H1 (cell line): ENCODE measurements around the gene ART4. TPM values are rescaled to one million over a fixed set of nuclear protein-coding genes. Genes with fewer than 3 reads are reported as not detected.

ENCODE experiments used
- CTCF ChIA-PET: fragments of 300-600 bp; sonication (Branson Sonifier 250); formaldehyde crosslinking; loops from one replicate; lab custom pipeline; 2021; ENCODE audit not compliant: partially characterized antibody; lab: Charles Lee
- POLR2A ChIA-PET: fragments of 300-600 bp; sonication (Branson Sonifier 250); formaldehyde crosslinking; loops from one replicate; lab custom pipeline; 2021; ENCODE audit warnings: inconsistent platforms; ENCODE audit not compliant: partially characterized antibody; lab: Charles Lee
- DNase-seq, 2 experiments: peaks; one replicate each; pipeline versions ENCODE4 v3.0.0 to v3.0.0-alpha.2; 2010 to 2022; ENCODE audit warnings: low spot score in 2 of 2, low read depth in 1 of 2, mixed read lengths in 1 of 2
- FAIRE-seq: peaks from 2 replicates; lab custom pipeline; 2011; peaks lifted over from hg19 to GRCh38; lab: Jason Lieb, UNC
- H2AFZ ChIP-seq: 2 replicates; pipeline ENCODE4 v1.8.1; 2012; ENCODE audit warnings: low read length, inconsistent platforms
- H2AK5ac ChIP-seq: 2 replicates; pipeline ENCODE4 v1.6.1; 2013; ENCODE audit warnings: low read depth, low read length
- H2BK120ac ChIP-seq: replicated peaks from 2 replicates; pipeline ENCODE3; 2013; ENCODE audit warnings: low read depth, low read length, inconsistent platforms
- H2BK12ac ChIP-seq: 2 replicates; pipeline ENCODE4 v1.6.1; 2013; ENCODE audit warnings: low read depth, low read length
- H2BK15ac ChIP-seq: 2 replicates; pipeline ENCODE4 v1.6.1; 2013; ENCODE audit warnings: low read length
- H2BK20ac ChIP-seq: 2 replicates; pipeline ENCODE4 v1.6.1; 2013; ENCODE audit warnings: low read length
- H2BK5ac ChIP-seq: 2 replicates; pipeline ENCODE4 v1.6.1; 2013; ENCODE audit warnings: low read depth, low read length
- H3K14ac ChIP-seq: 2 replicates; pipeline ENCODE4 v1.6.1; 2013; ENCODE audit warnings: inconsistent platforms; ENCODE audit not compliant: insufficient read length
- H3K18ac ChIP-seq: 2 replicates; pipeline ENCODE4 v1.6.1; 2013; ENCODE audit warnings: low read length; ENCODE audit errors: extremely low read depth
- H3K23ac ChIP-seq: 2 replicates; pipeline ENCODE4 v1.6.1; 2013; ENCODE audit warnings: inconsistent platforms; ENCODE audit not compliant: insufficient read length
- H3K23me2 ChIP-seq: 2 replicates; pipeline ENCODE4 v1.6.1; 2013; ENCODE audit warnings: low read depth, low read length
- H3K27ac ChIP-seq: 2 replicates; pipeline ENCODE4 v1.6.1; 2011; ENCODE audit warnings: low read depth, low read length, inconsistent platforms
- H3K27me3 ChIP-seq, 4 experiments: replicated peaks in 1 of 4; 1 replicate in 1 of 4; 2 replicates in 3 of 4; pipeline versions ENCODE4 v1.6.1 to v1.8.1; 2011 to 2013; ENCODE audit warnings: low read length in 3 of 4, mild to moderate bottlenecking in 3 of 4, inconsistent platforms in 2 of 4, mixed read lengths in 2 of 4, moderate library complexity in 1 of 4; ENCODE audit not compliant: control insufficient read depth in 3 of 4, insufficient read depth in 3 of 4; ENCODE audit errors: extremely low read depth in 1 of 4
- H3K36me3 ChIP-seq, 4 experiments: 2 replicates each; pipeline versions ENCODE4 v1.6.1 to v1.8.1; 2011 to 2013; ENCODE audit warnings: mild to moderate bottlenecking in 4 of 4, low read length in 3 of 4, moderate library complexity in 2 of 4, control low read depth in 1 of 4, inconsistent platforms in 1 of 4; ENCODE audit not compliant: insufficient read depth in 4 of 4, control insufficient read depth in 2 of 4
- H3K4ac ChIP-seq: replicated peaks from 2 replicates; pipeline ENCODE3; 2013; ENCODE audit warnings: low read length, low read depth, mixed read lengths, inconsistent platforms; ENCODE audit not compliant: insufficient read length
- H3K4me1 ChIP-seq, 4 experiments: replicated peaks in 1 of 4; 1 replicate in 1 of 4; 2 replicates in 3 of 4; pipeline versions ENCODE4 v1.6.1 to v1.8.1; 2011 to 2013; ENCODE audit warnings: low read length in 3 of 4, inconsistent platforms in 2 of 4, mixed read lengths in 1 of 4; ENCODE audit not compliant: insufficient read depth in 4 of 4, control insufficient read depth in 3 of 4
- H3K4me2 ChIP-seq, 2 experiments: 2 replicates each; pipeline versions ENCODE4 v1.6.1 to v1.8.1; 2011 to 2013; ENCODE audit warnings: low read depth in 2 of 2, low read length in 2 of 2, control low read depth in 1 of 2, inconsistent platforms in 1 of 2, mild to moderate bottlenecking in 1 of 2; ENCODE audit not compliant: insufficient read depth in 1 of 2
- H3K4me3 ChIP-seq, 4 experiments: fragments of 200-600, 300-600 bp in 1 of 4; sonication (generic), shearing (Covaris generic), sonication (Bioruptor Twin) in 1 of 4; 2 replicates each; pipeline versions ENCODE4 v1.5.1 to v1.8.1; 2011 to 2016; ENCODE audit warnings: low read length in 4 of 4, low read depth in 3 of 4, control low read depth in 2 of 4, inconsistent platforms in 2 of 4, mild to moderate bottlenecking in 2 of 4, mixed read lengths in 1 of 4, moderate library complexity in 1 of 4; ENCODE audit not compliant: insufficient read depth in 2 of 4; ENCODE audit errors: extremely low read depth in 1 of 4
- H3K56ac ChIP-seq: replicated peaks from 2 replicates; pipeline ENCODE3; 2013; ENCODE audit warnings: low read depth, mild to moderate bottlenecking, mixed read lengths, low read length, inconsistent platforms; ENCODE audit not compliant: insufficient read length
- H3K79me1 ChIP-seq: 2 replicates; pipeline ENCODE4 v1.6.1; 2013; ENCODE audit warnings: low read depth, low read length, control low read depth
- H3K79me2 ChIP-seq, 2 experiments: 2 replicates each; pipeline versions ENCODE4 v1.6.1 to v1.8.1; 2012 to 2013; ENCODE audit warnings: low read length in 2 of 2, mild to moderate bottlenecking in 2 of 2, inconsistent platforms in 1 of 2; ENCODE audit not compliant: insufficient read depth in 2 of 2, control insufficient read depth in 1 of 2
- H3K9ac ChIP-seq, 4 experiments: replicated peaks in 1 of 4; 1 replicate in 1 of 4; 2 replicates in 3 of 4; pipeline versions ENCODE4 v1.6.1 to v1.8.1; 2011 to 2013; ENCODE audit warnings: low read depth in 3 of 4, low read length in 3 of 4, control low read depth in 2 of 4, mild to moderate bottlenecking in 2 of 4, moderate library complexity in 2 of 4, inconsistent platforms in 1 of 4; ENCODE audit errors: extremely low read depth in 1 of 4
- H3K9me3 ChIP-seq, 2 experiments: 2 replicates each; pipeline versions ENCODE4 v1.6.1 to v1.8.1; 2012 to 2013; ENCODE audit warnings: mild to moderate bottlenecking in 2 of 2, moderate library complexity in 2 of 2, control low read depth in 1 of 2, inconsistent platforms in 1 of 2, low read depth in 1 of 2, low read length in 1 of 2, mixed read lengths in 1 of 2; ENCODE audit not compliant: insufficient read depth in 2 of 2
- H4K20me1 ChIP-seq, 2 experiments: replicated peaks in 1 of 2; 2 replicates each; pipeline versions ENCODE3 to v1.8.1; 2011 to 2013; ENCODE audit warnings: inconsistent platforms in 2 of 2, low read length in 2 of 2, mild to moderate bottlenecking in 1 of 2; ENCODE audit not compliant: insufficient read depth in 2 of 2, control insufficient read depth in 1 of 2
- H4K5ac ChIP-seq: 2 replicates; pipeline ENCODE4 v1.6.1; 2013; ENCODE audit warnings: low read length, low read depth, mixed read lengths, inconsistent platforms; ENCODE audit not compliant: insufficient read length
- H4K8ac ChIP-seq: 2 replicates; pipeline ENCODE4 v1.8.0; 2013; ENCODE audit warnings: mild to moderate bottlenecking, moderate library complexity, low read length, inconsistent platforms; ENCODE audit not compliant: insufficient read depth; ENCODE audit errors: extremely low read depth
- H4K91ac ChIP-seq: replicated peaks from 2 replicates; pipeline ENCODE3; 2013; ENCODE audit warnings: low read length, mixed read lengths, inconsistent platforms; ENCODE audit not compliant: insufficient read length
- CTBP2 ChIP-seq: IDR thresholded peaks from 2 replicates; pipeline ENCODE4 v1.7.0; 2011; ENCODE audit warnings: borderline replicate concordance, mild to moderate bottlenecking, moderate library complexity, mixed read lengths, low read length; ENCODE audit not compliant: insufficient read depth, insufficient read length
- EP300 ChIP-seq, 2 experiments: IDR thresholded peaks; 1 replicate in 1 of 2; 2 replicates in 1 of 2; pipeline ENCODE4 v1.6.1; 2011 to 2012; ENCODE audit warnings: low read depth in 2 of 2, low read length in 2 of 2, mild to moderate bottlenecking in 2 of 2, borderline replicate concordance in 1 of 2, inconsistent platforms in 1 of 2, moderate library complexity in 1 of 2
- GTF2F1 ChIP-seq: IDR thresholded peaks from 2 replicates; pipeline ENCODE4 v1.6.1; 2012; ENCODE audit warnings: low read depth, low read length, improper control_type of control experiment, borderline replicate concordance
- JUND ChIP-seq: IDR thresholded peaks from 2 replicates; pipeline ENCODE4 v1.6.1; 2011; ENCODE audit warnings: mild to moderate bottlenecking, improper control_type of control experiment, low read length
- KDM5A ChIP-seq: fragments of 200-600 bp; IDR thresholded peaks from 2 replicates; pipeline ENCODE4 v1.7.1; 2012; ENCODE audit warnings: mild to moderate bottlenecking, low read length, inconsistent platforms, mixed read lengths
- PHF8 ChIP-seq: fragments of 200-600 bp; sonication (generic); conservative IDR thresholded peaks from 2 replicates; pipeline ENCODE4 v1.7.1; 2012; ENCODE audit warnings: low read depth, mild to moderate bottlenecking, inconsistent platforms, low read length, moderate library complexity
- RXRA ChIP-seq: IDR thresholded peaks from 2 replicates; pipeline ENCODE4 v1.6.1; 2011; ENCODE audit warnings: low read depth, mild to moderate bottlenecking, low read length, moderate library complexity; ENCODE audit not compliant: insufficient read depth
- SAP30 ChIP-seq: fragments of 300-600 bp; sonication (generic); IDR thresholded peaks from 2 replicates; pipeline ENCODE4 v1.7.1; 2012; ENCODE audit warnings: low read length, moderate library complexity, mild to moderate bottlenecking, inconsistent platforms; ENCODE audit not compliant: insufficient read depth, insufficient replicate concordance
- SRF ChIP-seq: IDR thresholded peaks from 2 replicates; pipeline ENCODE4 v1.6.1; 2011; ENCODE audit warnings: mild to moderate bottlenecking, low read depth, low read length, moderate library complexity
- TAF7 ChIP-seq: optimal IDR thresholded peaks from 2 replicates; pipeline ENCODE3; 2011; ENCODE audit warnings: low read depth, mild to moderate bottlenecking, inconsistent platforms, low read length, moderate library complexity, borderline replicate concordance
- TEAD4 ChIP-seq: IDR thresholded peaks from 2 replicates; pipeline ENCODE4 v1.6.1; 2012; ENCODE audit warnings: low read depth, low read length, inconsistent platforms, mixed read lengths
- WGBS, 2 experiments: shearing (Covaris generic) in 1 of 2; methylation state at CpG; one replicate each; pipeline versions ENCODE4 v1.1.6 to v1.1.7; 2013 to 2015; ENCODE audit warnings: low lambda C conversion rate in 2 of 2, mixed read lengths in 2 of 2, inconsistent platforms in 1 of 2, low coverage in 1 of 2, missing lambda C conversion rate in 1 of 2; ENCODE audit not compliant: insufficient replicate concordance in 2 of 2, insufficient coverage in 1 of 2, insufficient read length in 1 of 2; ENCODE audit errors: extremely low coverage in 1 of 2, missing lambda C conversion rate in 1 of 2; 5-methylcytosine and 5-hydroxymethylcytosine counted together
- polyA plus RNA-seq, 7 experiments: library from polyadenylated mRNA; depleted of rRNA in 3 of 7; stranded (reverse) in 5 of 7; unstranded in 2 of 7; fragments of >200 nt in 5 of 7; fragments of 200-250 nt in 2 of 7; gene quantifications; 1 replicate in 5 of 7; 2 replicates in 1 of 7; 4 replicates in 1 of 7; pipeline versions ENCODE4 v1.2.1 to v1.2.3, GENCODE V29; 2011 to 2013; ENCODE audit warnings: missing spikeins in 2 of 7, mixed read lengths in 2 of 7
- total RNA-seq: library from RNA; stranded (reverse); fragmentation: NEBNext Ultra II Directional; extraction: Animal tissue kit (Norgen Biotek cat#: 25700); gene quantifications from 2 replicates; pipeline ENCODE4 v1.2.1, GENCODE V29; 2021

Gene ART4
- total and polyA plus RNA-seq, 2 of the 8 experiments (the other 6 are each of a cell fraction or from before 2014, with no cell fraction given) = not detected

- CTCF ChIA-PET = interaction anchor here (1.1 to 1.6 kb wide), 2 partner anchors 16 to 102 kb away, joined by 3 read pairs; no protein-coding TSS in a partner anchor
- Histone ChIP-seq H3K27ac (no peak overlapping the region), H3K9ac (no peak overlapping the region), H4K91ac (no peak overlapping the region), H3K4me2 (no peak overlapping the region), H2BK120ac (no peak overlapping the region)
- TF ChIP-seq PHF8 = no peak
- TF ChIP-seq SAP30 = no peak
- no peak for TF ChIP-seq KDM5A
- no peak for TF ChIP-seq CTBP2
- TF ChIP-seq EP300 (IDR thresholded peaks at IDR 0.05; ENCODE audit: borderline replicate concordance in 1 of 2, low read depth in 2 of 2, low read length in 2 of 2) = no peak
- no peak for TF ChIP-seq SRF
- no peak for TF ChIP-seq JUND
- no peak for TF ChIP-seq TEAD4
- no peak for TF ChIP-seq RXRA
- no peak for TF ChIP-seq TAF7
- TF ChIP-seq GTF2F1 = no peak
- TF ChIP-seq, all 59 proteins: peak for 0
- Histone ChIP-seq H3K9me3 (no peaks in the 10 kb centered on the region), H3K23me2 (no peaks in the 10 kb centered on the region; the same call in 1 of the 2 replicates), H2AFZ (no peak overlapping the region), H3K27me3 (no peaks in the 10 kb centered on the region), H2BK12ac (no peak overlapping the region), H2AK5ac (no peak overlapping the region), H3K79me2 (no peaks in the 10 kb centered on the region), H3K4me1 (no peaks in the 10 kb centered on the region; a peak in 2 of 7 replicates), H3K23ac (no peak overlapping the region), H4K20me1 (no peaks in the 10 kb centered on the region), H3K79me1 (no peaks in the 10 kb centered on the region), H3K14ac (no peak overlapping the region), H3K56ac (no peak overlapping the region), H3K4me3 (no peak overlapping the region), H3K36me3 (no peaks in the 10 kb centered on the region), H4K8ac (no peak overlapping the region), H3K18ac (no peak overlapping the region), H2BK5ac (no peak overlapping the region), H2BK20ac (no peak overlapping the region), H4K5ac (no peak overlapping the region), H2BK15ac (no peak overlapping the region), H3K4ac (no peak overlapping the region)
- POLR2A ChIA-PET = interaction anchor here (2.3 kb wide), 1 partner anchor 52 kb away, joined by 9 read pairs; a partner anchor contains a TSS
- FAIRE-seq (no peak), DNase-seq (no peak)
- WGBS, 2 experiments = 94% methylated on average over 5 of the region's 5 CpGs; no CpG with 5 or more reads in 1 of the 2 experiments
Measured at GRCh38 chr12:14826491-14826890, 16.8 kb downstream of the ART4 start.
